OCI-LY3 (cell line): ENCODE measurements around the gene MAGI1.

Source experiments
- H2AFZ ChIP-seq: fragments of 200-600, 300-600 bp; shearing (Covaris generic); 2 replicates; pipeline ENCODE4 v1.6.0; 2014; ENCODE audit warnings: antibody characterized with exemption, low read depth, low read length
- H3K27ac ChIP-seq: fragments of 200-600, 300-600 bp; sonication (generic); 2 replicates; pipeline ENCODE4 v1.5.1; 2014; ENCODE audit warnings: mild to moderate bottlenecking, low read length, moderate library complexity, mixed read lengths
- H3K27me3 ChIP-seq: fragments of 200-600, 300-600 bp; sonication (generic); 2 replicates; pipeline ENCODE4 v1.6.1; 2014; ENCODE audit warnings: low read depth, low read length, mixed read lengths
- H3K36me3 ChIP-seq: fragments of 200-600, 300-600 bp; sonication (generic); replicated peaks from 2 replicates; pipeline ENCODE3; 2014; ENCODE audit warnings: low read depth, low read length, mixed read lengths
- H3K4me1 ChIP-seq: fragments of 300-600, 200-600 bp; sonication (generic); 2 replicates; pipeline ENCODE4 v1.6.1; 2014; ENCODE audit warnings: low read length, mixed read lengths
- H3K4me2 ChIP-seq: fragments of 200-600, 300-600 bp; sonication (generic); 2 replicates; pipeline ENCODE4 v1.6.1; 2014; ENCODE audit warnings: low read length, mixed read lengths
- H3K4me3 ChIP-seq: fragments of 300-600, 200-600 bp; sonication (generic); 2 replicates; pipeline ENCODE4 v1.5.1; 2014; ENCODE audit warnings: antibody characterized with exemption, mild to moderate bottlenecking, low read length, moderate library complexity
- H3K79me2 ChIP-seq: fragments of 300-600, 200-600 bp; shearing (Covaris generic); 2 replicates; pipeline ENCODE4 v1.6.1; 2014; ENCODE audit warnings: mild to moderate bottlenecking, low read length, mixed read lengths
- H3K9ac ChIP-seq: fragments of 300-600, 200-600 bp; shearing (Covaris generic); 2 replicates; pipeline ENCODE4 v1.6.0; 2014; ENCODE audit warnings: mild to moderate bottlenecking, low read length, moderate library complexity
- H3K9me3 ChIP-seq: fragments of 200-600, 300-600 bp; shearing (Covaris generic); 2 replicates; pipeline ENCODE4 v1.6.1; 2014; ENCODE audit warnings: low read length, mixed read lengths; ENCODE audit not compliant: insufficient read depth
- H4K20me1 ChIP-seq: fragments of 200-600, 300-600 bp; sonication (generic); 2 replicates; pipeline ENCODE4 v1.6.1; 2016; ENCODE audit warnings: low read length, mixed read lengths; ENCODE audit not compliant: insufficient read depth
- CTCF ChIP-seq: fragments of 200-600, 300-600 bp; sonication (generic); IDR thresholded peaks from 2 replicates; pipeline ENCODE4 v1.5.1; 2014; ENCODE audit warnings: antibody characterized with exemption, low read length, low read depth
- EZH2phosphoT487 ChIP-seq: fragments of 200-600 bp; shearing (Covaris generic); IDR thresholded peaks from 2 replicates; pipeline ENCODE4 v1.6.1; 2018; ENCODE audit warnings: antibody characterized with exemption, mixed run types, low read depth

MAGI1 gene

GRCh38 chr3:65706776-65707568 lies 331.7 kb downstream of the MAGI1 start:
- Histone ChIP-seq H3K27me3 (peaks cover 29% of the 10 kb centered on the region), H3K36me3 (no peaks in the 10 kb centered on the region), H3K79me2 (no peaks in the 10 kb centered on the region), H3K4me2 (no peak overlapping the region), H3K9me3 (no peaks in the 10 kb centered on the region), H3K4me1 (no peaks in the 10 kb centered on the region), H3K27ac (no peak overlapping the region), H4K20me1 (no peaks in the 10 kb centered on the region), H2AFZ (no peak overlapping the region), H3K4me3 (no peak overlapping the region), H3K9ac (no peak overlapping the region)
- TF ChIP-seq EZH2phosphoT487: no peak

- TF ChIP-seq CTCF (no peak), EZH2phosphoT487 (no peak)
- Histone ChIP-seq H2AFZ (no peak overlapping the region), H3K36me3 (no peaks in the 10 kb centered on the region), H4K20me1 (no peaks in the 10 kb centered on the region), H3K9me3 (no peaks in the 10 kb centered on the region), H3K4me3 (no peak overlapping the region), H3K27ac (no peak overlapping the region), H3K27me3 (peaks cover 29% of the 10 kb centered on the region), H3K4me2 (no peak overlapping the region), H3K79me2 (no peaks in the 10 kb centered on the region), H3K4me1 (no peaks in the 10 kb centered on the region), H3K9ac (no peak overlapping the region)
These were observed 332.4 kb downstream of the MAGI1 start for GRCh38 chr3:65706301-65706700.

- no peaks in the 10 kb centered on the region for H3K36me3 ChIP-seq
- TF ChIP-seq CTCF (no peak), EZH2phosphoT487 (no peak)
- H2AFZ ChIP-seq: no peak overlapping the region
- no peak overlapping the region for H3K4me3 ChIP-seq
- H3K9me3 ChIP-seq: no peaks in the 10 kb centered on the region
- no peak overlapping the region for H3K4me2 ChIP-seq
- H3K79me2 ChIP-seq: no peaks in the 10 kb centered on the region
- H3K27me3 ChIP-seq: peaks cover 19% of the 10 kb centered on the region; the same call in 1 of the 2 replicates
- H3K4me1 ChIP-seq: no peaks in the 10 kb centered on the region
- H3K9ac ChIP-seq: no peak overlapping the region
- no peaks in the 10 kb centered on the region for H4K20me1 ChIP-seq
- H3K27ac ChIP-seq: no peak overlapping the region
These were observed 334.9 kb downstream of the MAGI1 start for GRCh38 chr3:65703820-65704219.

GRCh38 chr3:65703026-65703425 lies 335.7 kb downstream of the MAGI1 start:
- Histone ChIP-seq H3K79me2 (no peaks in the 10 kb centered on the region), H3K4me1 (no peaks in the 10 kb centered on the region), H3K27ac (no peak overlapping the region), H3K4me2 (no peak overlapping the region), H2AFZ (no peak overlapping the region), H3K27me3 (peaks cover 16% of the 10 kb centered on the region; the same call in 1 of the 2 replicates), H4K20me1 (no peaks in the 10 kb centered on the region), H3K9me3 (no peaks in the 10 kb centered on the region), H3K9ac (no peak overlapping the region), H3K4me3 (no peak overlapping the region), H3K36me3 (no peaks in the 10 kb centered on the region)
- no peak for TF ChIP-seq CTCF
- TF ChIP-seq EZH2phosphoT487: no peak
